Neural crest cell (in vitro differentiated cells): ENCODE measurements around the gene DAB2. TPM values are rescaled to one million over a fixed set of nuclear protein-coding genes. Genes with fewer than 3 reads are reported as not detected.

Source experiments
- DNase-seq: peaks from one replicate; pipeline ENCODE4 v3.0.0; 2021; ENCODE audit warnings: low read depth, mixed read lengths, low spot score
- H3K27ac Mint-ChIP-seq: one replicate; pipeline ENCODE4 v1.8.0; 2021; ENCODE audit warnings: mild to moderate bottlenecking, mixed read lengths; ENCODE audit not compliant: unreplicated experiment
- H3K27me3 Mint-ChIP-seq: 2 replicates; pipeline ENCODE4 v1.8.0; 2021; ENCODE audit warnings: low read depth, mild to moderate bottlenecking, mixed read lengths
- H3K36me3 Mint-ChIP-seq: 2 replicates; pipeline ENCODE4 v1.8.0; 2021; ENCODE audit warnings: low read depth, mild to moderate bottlenecking, mixed read lengths
- H3K4me1 Mint-ChIP-seq: 2 replicates; pipeline ENCODE4 v1.8.0; 2021; ENCODE audit warnings: mixed read lengths
- H3K4me3 Mint-ChIP-seq: one replicate; pipeline ENCODE4 v1.8.0; 2021; ENCODE audit warnings: mild to moderate bottlenecking, mixed read lengths
- H3K9me3 Mint-ChIP-seq: 2 replicates; pipeline ENCODE4 v1.8.0; 2021; ENCODE audit warnings: mixed read lengths
- CTCF ChIP-seq: fragments of 200-600 bp; sonication (generic); conservative IDR thresholded peaks from 2 replicates; pipeline ENCODE4 v1.5.0; 2021; ENCODE audit warnings: antibody characterized with exemption, mild to moderate bottlenecking
- total RNA-seq: library from RNA; stranded (reverse); gene quantifications from 2 replicates; pipeline ENCODE4 v1.2.1, GENCODE V29; 2021

DAB2 gene
- total RNA-seq, 1 donor from 2014 or later, result 10.1 TPM

DNA sequence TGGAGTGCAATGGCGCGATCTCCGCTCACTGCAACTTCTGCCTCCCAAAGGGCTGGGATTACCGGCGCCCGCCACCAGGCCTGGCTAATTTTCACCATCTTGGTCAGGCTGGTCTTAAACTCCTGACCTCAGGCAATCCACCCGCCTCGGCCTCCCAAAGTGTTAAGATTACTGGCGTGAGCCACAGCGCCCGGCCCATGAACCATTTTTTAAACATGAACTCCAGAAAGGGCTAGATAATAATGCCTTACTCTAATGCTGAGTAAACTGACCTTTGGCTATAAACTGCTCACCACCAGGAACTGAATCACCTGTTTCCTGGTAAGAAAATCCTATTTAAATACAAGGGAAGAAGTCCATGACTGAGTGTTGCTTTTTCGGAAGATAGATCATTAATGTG, 23.2 kb upstream of the DAB2 start:
- H3K27me3 Mint-ChIP-seq, result no peaks in the 10 kb centered on the region
- H3K4me1 Mint-ChIP-seq, result peaks cover 7% of the 10 kb centered on the region
- no peak overlapping the region for H3K4me3 Mint-ChIP-seq
- no peaks in the 10 kb centered on the region for H3K9me3 Mint-ChIP-seq
- no peaks in the 10 kb centered on the region for H3K36me3 Mint-ChIP-seq
- no peak overlapping the region for H3K27ac Mint-ChIP-seq
- TF ChIP-seq CTCF, result no peak
- DNase-seq, result no peak

GRCh38 chr5:39447059-39447458, 22.3 kb upstream of the DAB2 start:
- Mint-ChIP-seq H3K27ac (no peak overlapping the region), H3K4me3 (no peak overlapping the region), H3K36me3 (no peaks in the 10 kb centered on the region), H3K27me3 (no peaks in the 10 kb centered on the region), H3K9me3 (no peaks in the 10 kb centered on the region), H3K4me1 (peaks cover 7% of the 10 kb centered on the region)
- DNase-seq, result no peak
- no peak for TF ChIP-seq CTCF

- H3K4me3 Mint-ChIP-seq, result no peak overlapping the region
- H3K27me3 Mint-ChIP-seq, result no peaks in the 10 kb centered on the region
- no peak for TF ChIP-seq CTCF
- H3K27ac Mint-ChIP-seq, result no peak overlapping the region
- no peak for DNase-seq
- no peaks in the 10 kb centered on the region for H3K9me3 Mint-ChIP-seq
- peaks cover 7% of the 10 kb centered on the region for H3K4me1 Mint-ChIP-seq
- H3K36me3 Mint-ChIP-seq, result no peaks in the 10 kb centered on the region
Observed at GRCh38 chr5:39446231-39446630, 21.5 kb upstream of the DAB2 start.

- Mint-ChIP-seq H3K27ac (no peak overlapping the region), H3K4me3 (no peak overlapping the region), H3K9me3 (no peaks in the 10 kb centered on the region), H3K27me3 (no peaks in the 10 kb centered on the region), H3K4me1 (no peaks in the 10 kb centered on the region), H3K36me3 (no peaks in the 10 kb centered on the region)
- no peak for TF ChIP-seq CTCF
- DNase-seq, result no peak
Observed at GRCh38 chr5:39443911-39444310, 19.1 kb upstream of the DAB2 start.

- Mint-ChIP-seq H3K27me3 (no peaks in the 10 kb centered on the region), H3K9me3 (no peaks in the 10 kb centered on the region), H3K4me3 (no peak overlapping the region), H3K4me1 (no peaks in the 10 kb centered on the region), H3K27ac (no peak overlapping the region), H3K36me3 (no peaks in the 10 kb centered on the region)
- no peak for TF ChIP-seq CTCF
- DNase-seq, result no peak
Observed at GRCh38 chr5:39442991-39443390, 18.2 kb upstream of the DAB2 start.

DNA sequence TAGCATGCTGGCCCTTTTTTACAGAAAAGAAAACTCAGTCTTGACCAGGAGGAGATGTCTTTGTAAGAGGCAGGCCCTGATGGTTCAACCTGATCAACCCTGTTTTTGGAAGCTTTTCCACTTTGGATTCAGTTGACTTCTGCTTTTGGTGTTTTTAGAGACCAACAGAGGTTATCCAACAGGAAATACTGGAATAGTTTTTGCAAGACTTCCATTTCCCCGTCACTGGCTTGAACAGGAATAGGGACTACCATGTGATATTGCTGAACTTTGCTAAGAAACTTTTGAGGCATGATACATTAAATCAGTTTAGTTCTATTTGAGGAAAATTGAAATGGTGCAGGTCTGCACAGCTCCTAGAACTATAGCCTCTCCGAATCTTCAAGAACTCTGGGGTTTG, 17.1 kb upstream of the DAB2 start:
- no peaks in the 10 kb centered on the region for H3K4me1 Mint-ChIP-seq
- H3K27me3 Mint-ChIP-seq, result no peaks in the 10 kb centered on the region
- DNase-seq, result no peak
- H3K4me3 Mint-ChIP-seq, result no peak overlapping the region
- TF ChIP-seq CTCF, result no peak
- no peaks in the 10 kb centered on the region for H3K36me3 Mint-ChIP-seq
- no peak overlapping the region for H3K27ac Mint-ChIP-seq
- no peaks in the 10 kb centered on the region for H3K9me3 Mint-ChIP-seq
